H1 (cell line): Measurements from ENCODE around the gene SLC26A9. TPM values are rescaled to one million over a fixed set of nuclear protein-coding genes. Genes with fewer than 3 reads are reported as not detected.
A peak's percentile ranks its signal among the peaks of the same experiment; 100 is the strongest.

Experiments
- CTCF ChIA-PET: fragments of 300-600 bp; sonication (Branson Sonifier 250); formaldehyde crosslinking; loops from one replicate; lab custom pipeline; 2021; ENCODE audit not compliant: partially characterized antibody; lab: Charles Lee
- POLR2A ChIA-PET: fragments of 300-600 bp; sonication (Branson Sonifier 250); formaldehyde crosslinking; loops from one replicate; lab custom pipeline; 2021; ENCODE audit warnings: inconsistent platforms; ENCODE audit not compliant: partially characterized antibody; lab: Charles Lee
- DNase-seq, 2 experiments: peaks; one replicate each; pipeline versions ENCODE4 v3.0.0 to v3.0.0-alpha.2; 2010 to 2022; ENCODE audit warnings: low spot score in 2 of 2, low read depth in 1 of 2, mixed read lengths in 1 of 2
- FAIRE-seq: peaks from 2 replicates; lab custom pipeline; 2011; peaks lifted over from hg19 to GRCh38; lab: Jason Lieb, UNC
- H2AFZ ChIP-seq: 2 replicates; pipeline ENCODE4 v1.8.1; 2012; ENCODE audit warnings: low read length, inconsistent platforms
- H2AK5ac ChIP-seq: 2 replicates; pipeline ENCODE4 v1.6.1; 2013; ENCODE audit warnings: low read depth, low read length
- H2BK120ac ChIP-seq: replicated peaks from 2 replicates; pipeline ENCODE3; 2013; ENCODE audit warnings: low read depth, low read length, inconsistent platforms
- H2BK12ac ChIP-seq: 2 replicates; pipeline ENCODE4 v1.6.1; 2013; ENCODE audit warnings: low read depth, low read length
- H2BK15ac ChIP-seq: 2 replicates; pipeline ENCODE4 v1.6.1; 2013; ENCODE audit warnings: low read length
- H2BK20ac ChIP-seq: 2 replicates; pipeline ENCODE4 v1.6.1; 2013; ENCODE audit warnings: low read length
- H2BK5ac ChIP-seq: 2 replicates; pipeline ENCODE4 v1.6.1; 2013; ENCODE audit warnings: low read depth, low read length
- H3K14ac ChIP-seq: 2 replicates; pipeline ENCODE4 v1.6.1; 2013; ENCODE audit warnings: inconsistent platforms; ENCODE audit not compliant: insufficient read length
- H3K18ac ChIP-seq: 2 replicates; pipeline ENCODE4 v1.6.1; 2013; ENCODE audit warnings: low read length; ENCODE audit errors: extremely low read depth
- H3K23ac ChIP-seq: 2 replicates; pipeline ENCODE4 v1.6.1; 2013; ENCODE audit warnings: inconsistent platforms; ENCODE audit not compliant: insufficient read length
- H3K23me2 ChIP-seq: 2 replicates; pipeline ENCODE4 v1.6.1; 2013; ENCODE audit warnings: low read depth, low read length
- H3K27ac ChIP-seq: 2 replicates; pipeline ENCODE4 v1.6.1; 2011; ENCODE audit warnings: low read depth, low read length, inconsistent platforms
- H3K27me3 ChIP-seq, 4 experiments: replicated peaks in 1 of 4; 1 replicate in 1 of 4; 2 replicates in 3 of 4; pipeline versions ENCODE4 v1.6.1 to v1.8.1; 2011 to 2013; ENCODE audit warnings: low read length in 3 of 4, mild to moderate bottlenecking in 3 of 4, inconsistent platforms in 2 of 4, mixed read lengths in 2 of 4, moderate library complexity in 1 of 4; ENCODE audit not compliant: control insufficient read depth in 3 of 4, insufficient read depth in 3 of 4; ENCODE audit errors: extremely low read depth in 1 of 4
- H3K36me3 ChIP-seq, 4 experiments: 2 replicates each; pipeline versions ENCODE4 v1.6.1 to v1.8.1; 2011 to 2013; ENCODE audit warnings: mild to moderate bottlenecking in 4 of 4, low read length in 3 of 4, moderate library complexity in 2 of 4, control low read depth in 1 of 4, inconsistent platforms in 1 of 4; ENCODE audit not compliant: insufficient read depth in 4 of 4, control insufficient read depth in 2 of 4
- H3K4ac ChIP-seq: replicated peaks from 2 replicates; pipeline ENCODE3; 2013; ENCODE audit warnings: low read length, low read depth, mixed read lengths, inconsistent platforms; ENCODE audit not compliant: insufficient read length
- H3K4me1 ChIP-seq, 4 experiments: replicated peaks in 1 of 4; 1 replicate in 1 of 4; 2 replicates in 3 of 4; pipeline versions ENCODE4 v1.6.1 to v1.8.1; 2011 to 2013; ENCODE audit warnings: low read length in 3 of 4, inconsistent platforms in 2 of 4, mixed read lengths in 1 of 4; ENCODE audit not compliant: insufficient read depth in 4 of 4, control insufficient read depth in 3 of 4
- H3K4me2 ChIP-seq, 2 experiments: 2 replicates each; pipeline versions ENCODE4 v1.6.1 to v1.8.1; 2011 to 2013; ENCODE audit warnings: low read depth in 2 of 2, low read length in 2 of 2, control low read depth in 1 of 2, inconsistent platforms in 1 of 2, mild to moderate bottlenecking in 1 of 2; ENCODE audit not compliant: insufficient read depth in 1 of 2
- H3K4me3 ChIP-seq, 4 experiments: fragments of 200-600, 300-600 bp in 1 of 4; sonication (generic), shearing (Covaris generic), sonication (Bioruptor Twin) in 1 of 4; 2 replicates each; pipeline versions ENCODE4 v1.5.1 to v1.8.1; 2011 to 2016; ENCODE audit warnings: low read length in 4 of 4, low read depth in 3 of 4, control low read depth in 2 of 4, inconsistent platforms in 2 of 4, mild to moderate bottlenecking in 2 of 4, mixed read lengths in 1 of 4, moderate library complexity in 1 of 4; ENCODE audit not compliant: insufficient read depth in 2 of 4; ENCODE audit errors: extremely low read depth in 1 of 4
- H3K56ac ChIP-seq: replicated peaks from 2 replicates; pipeline ENCODE3; 2013; ENCODE audit warnings: low read depth, mild to moderate bottlenecking, mixed read lengths, low read length, inconsistent platforms; ENCODE audit not compliant: insufficient read length
- H3K79me1 ChIP-seq: 2 replicates; pipeline ENCODE4 v1.6.1; 2013; ENCODE audit warnings: low read depth, low read length, control low read depth
- H3K79me2 ChIP-seq, 2 experiments: 2 replicates each; pipeline versions ENCODE4 v1.6.1 to v1.8.1; 2012 to 2013; ENCODE audit warnings: low read length in 2 of 2, mild to moderate bottlenecking in 2 of 2, inconsistent platforms in 1 of 2; ENCODE audit not compliant: insufficient read depth in 2 of 2, control insufficient read depth in 1 of 2
- H3K9ac ChIP-seq, 4 experiments: replicated peaks in 1 of 4; 1 replicate in 1 of 4; 2 replicates in 3 of 4; pipeline versions ENCODE4 v1.6.1 to v1.8.1; 2011 to 2013; ENCODE audit warnings: low read depth in 3 of 4, low read length in 3 of 4, control low read depth in 2 of 4, mild to moderate bottlenecking in 2 of 4, moderate library complexity in 2 of 4, inconsistent platforms in 1 of 4; ENCODE audit errors: extremely low read depth in 1 of 4
- H3K9me3 ChIP-seq, 2 experiments: 2 replicates each; pipeline versions ENCODE4 v1.6.1 to v1.8.1; 2012 to 2013; ENCODE audit warnings: mild to moderate bottlenecking in 2 of 2, moderate library complexity in 2 of 2, control low read depth in 1 of 2, inconsistent platforms in 1 of 2, low read depth in 1 of 2, low read length in 1 of 2, mixed read lengths in 1 of 2; ENCODE audit not compliant: insufficient read depth in 2 of 2
- H4K20me1 ChIP-seq, 2 experiments: replicated peaks in 1 of 2; 2 replicates each; pipeline versions ENCODE3 to v1.8.1; 2011 to 2013; ENCODE audit warnings: inconsistent platforms in 2 of 2, low read length in 2 of 2, mild to moderate bottlenecking in 1 of 2; ENCODE audit not compliant: insufficient read depth in 2 of 2, control insufficient read depth in 1 of 2
- H4K5ac ChIP-seq: 2 replicates; pipeline ENCODE4 v1.6.1; 2013; ENCODE audit warnings: low read length, low read depth, mixed read lengths, inconsistent platforms; ENCODE audit not compliant: insufficient read length
- H4K8ac ChIP-seq: 2 replicates; pipeline ENCODE4 v1.8.0; 2013; ENCODE audit warnings: mild to moderate bottlenecking, moderate library complexity, low read length, inconsistent platforms; ENCODE audit not compliant: insufficient read depth; ENCODE audit errors: extremely low read depth
- H4K91ac ChIP-seq: replicated peaks from 2 replicates; pipeline ENCODE3; 2013; ENCODE audit warnings: low read length, mixed read lengths, inconsistent platforms; ENCODE audit not compliant: insufficient read length
- ASH2L ChIP-seq: fragments of 200-600, 300-600 bp; sonication (generic); IDR thresholded peaks from one replicate; pipeline ENCODE4 v1.7.1; 2017; ENCODE audit warnings: low read length
- BCL11A ChIP-seq, 2 experiments: IDR thresholded peaks; one replicate each; pipeline ENCODE4 v1.6.1; 2011; ENCODE audit warnings: low read depth in 2 of 2, low read length in 2 of 2, mild to moderate bottlenecking in 2 of 2
- CHD1 ChIP-seq: IDR thresholded peaks from 2 replicates; pipeline ENCODE4 v1.6.1; 2012; ENCODE audit warnings: low read depth, low read length, improper control_type of control experiment
- CREB1 ChIP-seq: IDR thresholded peaks from 2 replicates; pipeline ENCODE4 v1.6.1; 2012; ENCODE audit warnings: inconsistent platforms
- HDAC6 ChIP-seq: IDR thresholded peaks from one replicate; pipeline ENCODE4 v1.7.1; 2012; ENCODE audit warnings: low read depth, mild to moderate bottlenecking, inconsistent platforms, low read length, moderate library complexity
- KDM1A ChIP-seq: fragments of 200-600, 300-600 bp; sonication (generic); IDR thresholded peaks from 2 replicates; pipeline ENCODE4 v1.7.1; 2016; ENCODE audit warnings: mild to moderate bottlenecking, low read length, borderline replicate concordance
- NANOG ChIP-seq: IDR thresholded peaks from 2 replicates; pipeline ENCODE4 v1.6.1; 2011; ENCODE audit warnings: low read length, low read depth, mild to moderate bottlenecking, inconsistent platforms; ENCODE audit not compliant: insufficient read depth, poor library complexity, severe bottlenecking
- NRF1 ChIP-seq: IDR thresholded peaks from 2 replicates; pipeline ENCODE4 v1.6.1; 2011; ENCODE audit warnings: mild to moderate bottlenecking, low read depth, low read length, improper control_type of control experiment
- POLR2A ChIP-seq, 2 experiments: IDR thresholded peaks; 1 replicate in 1 of 2; 2 replicates in 1 of 2; pipeline ENCODE4 v1.6.1; 2011; ENCODE audit warnings: low read depth in 2 of 2, low read length in 2 of 2, mild to moderate bottlenecking in 2 of 2; ENCODE audit errors: control extremely low read depth in 1 of 2
- POLR2AphosphoS5 ChIP-seq: IDR thresholded peaks from 2 replicates; pipeline ENCODE4 v1.6.1; 2011; ENCODE audit warnings: low read depth, low read length
- SIX5 ChIP-seq: IDR thresholded peaks from 2 replicates; pipeline ENCODE4 v1.6.1; 2011; ENCODE audit warnings: mild to moderate bottlenecking, low read depth, low read length
- SUZ12 ChIP-seq: fragments of 200-600 bp; sonication (generic); IDR thresholded peaks from 2 replicates; pipeline ENCODE4 v1.6.1; 2012; ENCODE audit warnings: mild to moderate bottlenecking, inconsistent platforms, low read length, moderate library complexity, mixed read lengths
- ZNF274 ChIP-seq: IDR thresholded peaks from 2 replicates; pipeline ENCODE4 v1.7.0; 2012; ENCODE audit warnings: low read length, borderline replicate concordance; ENCODE audit errors: extremely low read depth
- WGBS, 2 experiments: shearing (Covaris generic) in 1 of 2; methylation state at CpG; one replicate each; pipeline versions ENCODE4 v1.1.6 to v1.1.7; 2013 to 2015; ENCODE audit warnings: low lambda C conversion rate in 2 of 2, mixed read lengths in 2 of 2, inconsistent platforms in 1 of 2, low coverage in 1 of 2, missing lambda C conversion rate in 1 of 2; ENCODE audit not compliant: insufficient replicate concordance in 2 of 2, insufficient coverage in 1 of 2, insufficient read length in 1 of 2; ENCODE audit errors: extremely low coverage in 1 of 2, missing lambda C conversion rate in 1 of 2; 5-methylcytosine and 5-hydroxymethylcytosine counted together
- polyA plus RNA-seq, 7 experiments: library from polyadenylated mRNA; depleted of rRNA in 3 of 7; stranded (reverse) in 5 of 7; unstranded in 2 of 7; fragments of >200 nt in 5 of 7; fragments of 200-250 nt in 2 of 7; gene quantifications; 1 replicate in 5 of 7; 2 replicates in 1 of 7; 4 replicates in 1 of 7; pipeline versions ENCODE4 v1.2.1 to v1.2.3, GENCODE V29; 2011 to 2013; ENCODE audit warnings: missing spikeins in 2 of 7, mixed read lengths in 2 of 7
- total RNA-seq: library from RNA; stranded (reverse); fragmentation: NEBNext Ultra II Directional; extraction: Animal tissue kit (Norgen Biotek cat#: 25700); gene quantifications from 2 replicates; pipeline ENCODE4 v1.2.1, GENCODE V29; 2021
- TF ChIP-seq, protein P1 (sequence below): IDR thresholded peaks from 2 replicates; pipeline ENCODE4 v1.6.1; 2012; ENCODE audit warnings: low read length, inconsistent platforms

SLC26A9 gene
- total and polyA plus RNA-seq, 2 of the 8 experiments (the other 6 are each of a cell fraction or from before 2014, with no cell fraction given) = not detected

DNA sequence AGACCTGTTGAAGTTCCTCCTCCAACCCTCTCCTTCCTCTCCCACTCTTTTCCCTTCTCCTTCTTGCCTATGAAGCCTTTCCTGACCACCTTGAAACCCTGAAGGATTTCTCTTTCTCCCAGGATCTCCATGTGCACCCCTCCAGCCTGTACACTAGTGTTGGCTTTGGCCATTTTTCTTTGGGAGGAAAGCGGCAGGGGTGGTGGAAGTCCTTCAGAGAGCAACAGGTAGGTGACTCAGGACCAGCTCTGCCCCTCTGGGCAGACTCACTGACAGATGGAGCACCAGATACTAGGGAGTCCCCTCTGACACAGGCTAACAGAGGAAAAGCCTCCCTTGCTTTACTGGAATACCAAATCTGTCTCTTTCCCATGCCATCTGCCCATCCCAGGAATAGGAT is 4.6 kb downstream of the SLC26A9 start:
- CTCF ChIA-PET = interaction anchor here (0.8 to 11.0 kb wide), 7 partner anchors 10 to 147 kb away, joined by 3 to 110 read pairs (median 4); no protein-coding TSS in a partner anchor
- Histone ChIP-seq H3K4me1 (peaks cover 7 to 16% (median 15%) of the 10 kb centered on the region in 4 experiments), H3K56ac (no peak overlapping the region), H3K27ac (no peak overlapping the region), H2BK20ac (peak overlapping the region; percentile 95), H3K9ac (no peak overlapping the region), H2BK120ac (no peak overlapping the region), H3K36me3 (no peaks in the 10 kb centered on the region), H3K18ac (peak overlapping the region; percentile 32; the same call in 1 of the 2 replicates), H2BK15ac (peak overlapping the region; percentile 72; the same call in 1 of the 2 replicates), H2AFZ (no peak overlapping the region), H3K4ac (no peak overlapping the region), H4K8ac (no peak overlapping the region), H3K79me1 (no peaks in the 10 kb centered on the region), H2AK5ac (no peak overlapping the region; the same call in 1 of the 2 replicates), H3K9me3 (no peaks in the 10 kb centered on the region), H4K20me1 (no peaks in the 10 kb centered on the region), H3K23me2 (no peaks in the 10 kb centered on the region), H2BK5ac (no peak overlapping the region), H4K5ac (no peak overlapping the region), H3K4me3 (no peak overlapping the region), H3K14ac (no peak overlapping the region), H3K79me2 (no peaks in the 10 kb centered on the region), H3K4me2 (no peak overlapping the region), H4K91ac (no peak overlapping the region), H3K27me3 (no peaks in the 10 kb centered on the region; a peak in 1 of 7 replicates), H2BK12ac (peak overlapping the region; percentile 97; the same call in 1 of the 2 replicates), H3K23ac (no peak overlapping the region)
- FAIRE-seq (no peak), DNase-seq (no peak)
- POLR2A ChIA-PET = no interaction called here
- 83% methylated on average over 1 of the region's 1 CpG; no CpG with 5 or more reads in 1 of the 2 experiments for WGBS, 2 experiments
- TF ChIP-seq, protein P1, sequence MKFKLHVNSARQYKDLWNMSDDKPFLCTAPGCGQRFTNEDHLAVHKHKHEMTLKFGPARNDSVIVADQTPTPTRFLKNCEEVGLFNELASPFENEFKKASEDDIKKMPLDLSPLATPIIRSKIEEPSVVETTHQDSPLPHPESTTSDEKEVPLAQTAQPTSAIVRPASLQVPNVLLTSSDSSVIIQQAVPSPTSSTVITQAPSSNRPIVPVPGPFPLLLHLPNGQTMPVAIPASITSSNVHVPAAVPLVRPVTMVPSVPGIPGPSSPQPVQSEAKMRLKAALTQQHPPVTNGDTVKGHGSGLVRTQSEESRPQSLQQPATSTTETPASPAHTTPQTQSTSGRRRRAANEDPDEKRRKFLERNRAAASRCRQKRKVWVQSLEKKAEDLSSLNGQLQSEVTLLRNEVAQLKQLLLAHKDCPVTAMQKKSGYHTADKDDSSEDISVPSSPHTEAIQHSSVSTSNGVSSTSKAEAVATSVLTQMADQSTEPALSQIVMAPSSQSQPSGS = no peak
- TF ChIP-seq POLR2A (IDR thresholded peaks at IDR 0.05; ENCODE audit: control extremely low read depth in 1 of 2, low read depth in 2 of 2, low read length in 2 of 2) = no peak
- TF ChIP-seq NANOG = no peak
- no peak for TF ChIP-seq POLR2AphosphoS5
- no peak for TF ChIP-seq ZNF274
- no peak for TF ChIP-seq SIX5
- no peak for TF ChIP-seq SUZ12
- TF ChIP-seq KDM1A = no peak
- no peak for TF ChIP-seq ASH2L
- no peak for TF ChIP-seq CHD1
- no peak for TF ChIP-seq CREB1
- TF ChIP-seq BCL11A (IDR thresholded peaks at IDR 0.05; ENCODE audit: low read depth in 2 of 2, low read length in 2 of 2) = no peak
- TF ChIP-seq HDAC6 = no peak
- no peak for TF ChIP-seq NRF1
